Measurements from ENCODE around the gene SAMD4A.

Gene SAMD4A

GRCh38 chr14:54685286-54685845, 118.4 kb downstream of the SAMD4A start:
- DNase-seq (ENCODE audit: low read depth) = no peak

- DNase-seq (ENCODE audit: low read depth) = no peak
Measured at GRCh38 chr14:54686219-54686870, 119.4 kb downstream of the SAMD4A start.

DNA sequence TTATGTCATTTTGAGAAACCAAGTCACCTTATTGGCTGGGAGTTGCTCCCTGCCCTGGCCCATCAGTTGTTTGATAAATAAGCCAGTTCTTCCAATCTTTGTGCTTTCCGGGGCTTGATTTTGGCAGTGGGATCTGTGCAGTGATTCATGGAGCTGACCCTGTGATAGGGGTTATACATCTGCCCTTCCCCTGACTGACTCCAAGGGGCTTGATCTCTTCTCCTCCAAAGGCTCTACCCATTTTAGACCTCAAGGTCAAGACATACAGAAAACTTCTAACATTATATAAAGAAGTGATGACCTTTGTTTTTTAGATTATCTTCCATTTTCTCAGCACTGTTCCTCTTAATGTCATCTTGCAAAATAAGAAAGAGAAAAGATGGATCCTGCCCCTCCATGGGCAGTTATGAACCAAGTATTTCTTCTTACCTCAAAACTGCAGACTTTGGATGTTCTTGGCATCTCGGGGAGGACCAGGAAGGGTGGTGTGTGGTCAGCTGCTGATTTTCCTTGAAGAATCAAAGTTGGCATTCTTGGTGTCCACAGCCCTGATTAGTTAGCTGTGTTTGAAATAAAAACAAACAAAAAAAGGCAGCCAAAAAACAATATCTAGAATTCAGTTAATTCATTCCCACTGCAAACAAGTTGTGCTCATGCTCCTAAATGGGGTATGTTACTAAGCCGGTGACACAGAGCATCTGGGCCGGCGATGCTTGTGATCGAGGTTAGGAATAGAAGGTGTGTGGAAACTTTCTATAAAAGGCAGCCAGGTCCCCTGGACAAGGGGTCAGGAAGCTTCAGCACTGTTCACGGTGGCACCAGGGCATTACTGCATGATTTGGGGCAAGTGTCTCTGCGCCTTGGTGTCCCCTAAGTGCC, 120.2 kb downstream of the SAMD4A start:
- no peak for DNase-seq (ENCODE audit: low read depth)

GRCh38 chr14:54687750-54688119, 120.8 kb downstream of the SAMD4A start:
- DNase-seq (ENCODE audit: low read depth) = no peak

DNA sequence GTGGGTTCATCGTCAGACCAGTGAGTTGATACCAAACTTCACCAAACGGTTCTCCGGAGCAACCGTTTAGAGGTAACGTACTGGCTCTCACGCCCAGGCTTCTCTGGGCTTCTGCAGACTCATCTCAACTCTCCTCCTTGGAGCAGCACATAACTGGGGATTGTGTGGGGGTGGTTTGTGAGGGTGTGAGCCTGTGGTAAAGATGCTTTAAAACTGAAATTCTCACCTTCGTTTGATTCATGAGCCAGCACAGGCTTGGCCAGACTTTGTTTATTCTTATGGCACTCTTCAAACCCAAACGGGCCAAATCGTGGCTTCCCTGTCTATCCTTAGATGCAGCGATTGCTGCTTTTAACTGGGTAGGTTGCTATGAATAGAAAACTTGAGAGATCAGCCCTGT, 121.3 kb downstream of the SAMD4A start:
- no peak for DNase-seq (ENCODE audit: low read depth)

DNA sequence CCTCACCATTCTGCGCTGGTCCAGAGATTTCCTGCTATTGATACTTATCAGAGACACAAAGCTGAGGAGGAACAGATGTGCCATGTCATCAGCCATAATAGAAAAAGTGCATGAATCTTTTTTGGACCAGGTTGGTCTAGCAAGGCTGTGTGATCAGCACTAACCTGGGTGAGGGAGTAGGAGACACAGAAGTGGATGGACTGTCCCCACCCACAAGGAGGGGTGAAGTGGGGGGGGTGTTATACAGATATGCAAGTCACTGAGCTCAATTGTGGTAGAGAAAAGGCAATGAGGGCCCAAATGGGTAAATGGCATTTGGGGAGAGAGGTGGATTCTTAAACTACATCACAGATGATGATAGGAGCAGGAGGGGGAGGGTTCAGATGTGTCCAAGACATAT, 123.0 kb downstream of the SAMD4A start:
- no peak for DNase-seq (ENCODE audit: low read depth)

DNA sequence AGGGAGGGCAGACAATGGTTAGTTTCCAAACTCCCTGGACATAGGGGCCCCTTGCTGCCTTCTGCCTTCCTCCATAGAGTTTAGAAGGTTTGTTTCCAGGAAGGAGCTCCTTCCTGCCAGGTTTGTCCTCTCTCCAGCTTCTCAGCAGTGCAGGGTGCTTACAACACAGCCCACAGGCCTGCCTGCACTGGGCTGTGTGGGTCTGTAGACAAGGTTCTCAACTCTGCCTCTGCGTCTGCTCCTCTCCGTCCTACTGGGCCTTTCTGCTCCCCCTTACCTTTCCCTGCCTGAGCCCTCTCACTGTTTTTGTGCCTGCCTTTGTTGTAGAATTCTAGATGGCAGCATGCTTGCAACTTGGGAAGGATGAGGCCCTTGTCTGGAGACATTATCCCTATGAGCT, 124.0 kb downstream of the SAMD4A start:
- DNase-seq (ENCODE audit: low read depth) = no peak

GRCh38 chr14:54691525-54692283, 124.8 kb downstream of the SAMD4A start:
- DNase-seq (ENCODE audit: low read depth) = no peak

- no peak for DNase-seq (ENCODE audit: low read depth)
Measured at GRCh38 chr14:54692284-54692772, 125.4 kb downstream of the SAMD4A start.

- DNase-seq (ENCODE audit: low read depth) = no peak
Measured at GRCh38 chr14:54693761-54694160, 126.8 kb downstream of the SAMD4A start.

- DNase-seq (ENCODE audit: low read depth) = no peak
Measured at GRCh38 chr14:54695196-54695595, 128.3 kb downstream of the SAMD4A start.

GRCh38 chr14:54697001-54697400, 130.1 kb downstream of the SAMD4A start:
- no peak for DNase-seq (ENCODE audit: low read depth)

DNA sequence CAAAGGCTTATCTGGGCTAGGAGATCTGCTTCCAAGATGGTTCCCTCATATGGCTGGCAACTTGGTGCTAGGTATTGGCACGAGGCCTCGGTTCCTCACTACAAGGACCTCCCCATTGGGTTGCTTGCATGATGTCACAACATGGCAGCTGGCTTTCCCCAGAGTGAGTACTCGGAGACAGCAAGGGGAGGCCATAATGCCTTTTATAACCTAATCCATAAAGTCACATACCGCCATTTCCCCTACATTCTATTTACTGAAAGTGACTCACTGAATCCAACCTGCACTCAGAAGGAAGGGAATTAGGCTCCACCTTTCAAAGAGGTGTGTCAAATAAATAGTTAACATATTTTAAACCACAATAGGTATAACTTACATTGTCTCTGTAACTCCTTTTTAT, 130.9 kb downstream of the SAMD4A start:
- no peak for DNase-seq (ENCODE audit: low read depth)

GRCh38 chr14:54698501-54698900, 131.6 kb downstream of the SAMD4A start:
- DNase-seq (ENCODE audit: low read depth) = no peak

- no peak for DNase-seq (ENCODE audit: low read depth)
Measured at GRCh38 chr14:54698966-54699530, 132.1 kb downstream of the SAMD4A start.

DNA sequence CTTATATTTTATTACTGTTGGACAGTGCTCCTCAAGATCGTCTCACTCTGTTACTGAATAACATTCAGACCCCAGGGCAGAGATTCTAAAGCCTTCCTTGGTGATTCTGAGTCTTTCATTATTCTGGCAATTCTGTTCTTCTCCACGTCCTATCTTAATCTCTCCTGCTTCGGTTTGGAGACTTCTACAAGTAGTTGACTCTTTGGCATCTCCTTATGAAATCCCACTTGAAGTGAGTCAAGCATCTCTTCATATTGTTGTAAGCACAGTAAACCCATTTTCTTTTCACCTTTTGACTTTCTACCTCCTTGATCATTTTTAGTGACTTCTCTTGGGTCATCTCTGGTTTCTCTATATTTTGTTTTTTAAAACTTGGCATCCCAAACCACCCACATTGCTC, 132.8 kb downstream of the SAMD4A start:
- DNase-seq (ENCODE audit: low read depth) = no peak

GRCh38 chr14:54700717-54701116, 133.8 kb downstream of the SAMD4A start:
- no peak for DNase-seq (ENCODE audit: low read depth)

DNA sequence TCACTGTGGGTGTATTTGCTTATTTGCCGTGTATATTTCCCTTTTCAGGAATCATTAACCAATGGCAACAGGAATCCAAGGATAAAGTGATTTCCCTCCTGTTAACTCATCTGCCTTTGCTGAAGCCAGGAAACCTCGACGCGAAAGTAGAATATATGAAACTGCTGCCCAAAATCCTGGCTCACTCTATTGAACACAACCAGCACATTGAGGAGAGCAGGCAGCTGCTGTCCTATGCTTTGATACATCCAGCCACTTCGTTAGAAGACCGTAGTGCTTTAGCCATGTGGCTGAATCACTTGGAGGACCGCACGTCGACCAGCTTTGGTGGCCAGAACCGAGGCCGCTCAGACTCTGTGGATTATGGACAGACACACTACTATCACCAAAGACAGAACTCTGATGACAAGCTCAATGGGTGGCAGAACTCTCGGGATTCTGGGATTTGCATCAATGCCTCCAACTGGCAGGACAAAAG, 135.1 kb downstream of the SAMD4A start:
- DNase-seq (ENCODE audit: low read depth) = no peak

- no peak for DNase-seq (ENCODE audit: low read depth)
Measured at GRCh38 chr14:54702492-54702891, 135.6 kb downstream of the SAMD4A start.

DNA sequence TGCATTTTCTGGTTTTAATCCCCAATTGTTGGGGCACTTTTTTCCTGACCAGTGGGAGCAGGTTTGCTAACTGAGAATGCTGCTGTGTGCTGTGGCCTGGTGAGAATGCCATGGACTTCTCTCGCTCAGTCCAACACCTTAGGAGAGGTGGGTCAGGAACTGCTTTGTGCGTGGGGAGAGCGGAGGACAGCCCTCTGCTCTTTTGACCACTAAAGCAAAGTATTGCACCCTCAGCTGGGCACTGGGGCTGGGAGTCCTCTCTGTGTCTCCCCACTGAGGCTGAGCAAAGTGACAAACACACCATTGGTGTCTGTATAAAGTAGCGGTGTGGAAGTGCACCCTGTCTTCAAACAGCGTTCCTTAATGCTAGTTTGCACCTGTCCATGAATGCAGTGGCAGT, 136.2 kb downstream of the SAMD4A start:
- DNase-seq (ENCODE audit: low read depth) = no peak

GRCh38 chr14:54703724-54704123, 136.8 kb downstream of the SAMD4A start:
- DNase-seq (ENCODE audit: low read depth) = no peak

GRCh38 chr14:54704768-54705167, 137.8 kb downstream of the SAMD4A start:
- DNase-seq (ENCODE audit: low read depth) = no peak
